B cell (primary cell): ENCODE data around the gene SS18L1. TPM values are rescaled to one million over a fixed set of nuclear protein-coding genes. Genes with fewer than 3 reads are reported as not detected.

Source experiments
- ATAC-seq: fragments of 200-7000 bp; cut with Tn5 transposase; one replicate; pipeline ENCODE4 v1.10.0; 2021; ENCODE audit warnings: low read depth, mild to moderate bottlenecking, moderate number of reproducible peaks, moderate library complexity
- CTCF ChIA-PET: fragments of 350-600 bp; sonication (Branson Sonifier 250); formaldehyde crosslinking; loops from one replicate; lab custom pipeline; 2021; ENCODE audit warnings: antibody characterized with exemption, inconsistent platforms; lab: Charles Lee
- POLR2A ChIA-PET: fragments of 350-600 bp; sonication (Branson Sonifier 250); formaldehyde crosslinking; loops from one replicate; lab custom pipeline; 2021; ENCODE audit warnings: antibody characterized with exemption; lab: Charles Lee
- DNase-seq: peaks from one replicate; pipeline ENCODE4 v3.0.0; 2013
- H2AFZ ChIP-seq: 2 replicates; pipeline ENCODE4 v1.6.1; 2012; ENCODE audit warnings: mild to moderate bottlenecking, low read depth, low read length; ENCODE audit not compliant: insufficient read depth, poor library complexity, severe bottlenecking
- H3K27ac ChIP-seq, 2 donors: 1 replicate in 1 of 2; 2 replicates in 1 of 2; pipeline ENCODE4 v1.5.1; 2012 to 2013; ENCODE audit warnings: low read length in 2 of 2, mild to moderate bottlenecking in 2 of 2, moderate library complexity in 1 of 2
- H3K27me3 ChIP-seq, 4 experiments: fragments of 200-600 bp in 1 of 4; sonication (generic) in 1 of 4; replicated peaks in 1 of 4; 1 replicate in 2 of 4; 2 replicates in 2 of 4; pipeline versions ENCODE4 v1.6.1 to v1.7.0; 2013 to 2016; ENCODE audit warnings: low read length in 3 of 4, mild to moderate bottlenecking in 2 of 4, mixed read lengths in 1 of 4, moderate library complexity in 1 of 4; ENCODE audit not compliant: insufficient read depth in 4 of 4, control insufficient read depth in 3 of 4; ENCODE audit errors: control extremely low read depth in 1 of 4
- H3K36me3 ChIP-seq, 2 experiments: replicated peaks in 1 of 2; 1 replicate in 1 of 2; 2 replicates in 1 of 2; pipeline versions ENCODE4 v1.6.1 to v1.7.1; 2013; ENCODE audit warnings: low read length in 1 of 2; ENCODE audit not compliant: insufficient read depth in 2 of 2, control insufficient read depth in 1 of 2; ENCODE audit errors: control extremely low read depth in 1 of 2, extremely low read depth in 1 of 2
- H3K4me1 ChIP-seq, 2 donors: fragments of 200-600 bp in 1 of 2; sonication (generic) in 1 of 2; 1 replicate in 1 of 2; 2 replicates in 1 of 2; pipeline versions ENCODE4 v1.5.1 to v1.6.1; 2013 to 2017; ENCODE audit warnings: low read length in 2 of 2; ENCODE audit not compliant: control insufficient read depth in 2 of 2, insufficient read depth in 2 of 2
- H3K4me2 ChIP-seq: replicated peaks from 2 replicates; pipeline ENCODE3; 2012; ENCODE audit warnings: mild to moderate bottlenecking, low read depth, low read length; ENCODE audit not compliant: poor library complexity, severe bottlenecking
- H3K4me3 ChIP-seq, 5 experiments: fragments of 200-600 bp in 1 of 5; sonication (generic) in 1 of 5; 1 replicate in 3 of 5; 2 replicates in 2 of 5; pipeline versions ENCODE4 v1.5.1 to v1.7.0; 2011 to 2016; ENCODE audit warnings: low read length in 4 of 5, mild to moderate bottlenecking in 4 of 5, low read depth in 2 of 5, control low read depth in 1 of 5, moderate library complexity in 1 of 5; ENCODE audit not compliant: insufficient read depth in 1 of 5; ENCODE audit errors: control extremely low read depth in 1 of 5, extremely low read depth in 1 of 5
- H3K79me2 ChIP-seq: fragments of 200-600 bp; sonication (generic); one replicate; pipeline ENCODE4 v1.6.0; 2016; ENCODE audit warnings: low read length; ENCODE audit not compliant: control insufficient read depth, insufficient read depth
- H3K9ac ChIP-seq: fragments of 200-600 bp; sonication (generic); 2 replicates; pipeline ENCODE4 v1.6.1; 2017; ENCODE audit warnings: mild to moderate bottlenecking, low read length, moderate library complexity
- H3K9me3 ChIP-seq, 3 donors: one replicate each; pipeline versions ENCODE4 v1.6.1 to v1.7.1; 2013; ENCODE audit warnings: low read length in 2 of 3; ENCODE audit not compliant: control insufficient read depth in 2 of 3, insufficient read depth in 1 of 3; ENCODE audit errors: control extremely low read depth in 1 of 3
- H4K20me1 ChIP-seq: 2 replicates; pipeline ENCODE4 v1.6.0; 2012; ENCODE audit warnings: mild to moderate bottlenecking, low read length; ENCODE audit not compliant: insufficient read depth, control insufficient read depth, poor library complexity, severe bottlenecking
- H3K27ac Mint-ChIP-seq: one replicate; pipeline ENCODE4 v1.8.0; 2021; ENCODE audit warnings: mixed read lengths
- H3K27me3 Mint-ChIP-seq: one replicate; pipeline ENCODE4 v1.8.0; 2021; ENCODE audit warnings: mixed read lengths
- H3K4me1 Mint-ChIP-seq: one replicate; pipeline ENCODE4 v1.8.0; 2021; ENCODE audit warnings: mixed read lengths
- H3K4me3 Mint-ChIP-seq: one replicate; pipeline ENCODE4 v1.8.0; 2021; ENCODE audit warnings: mixed read lengths
- H3K9me3 Mint-ChIP-seq: one replicate; pipeline ENCODE4 v1.8.0; 2022; ENCODE audit warnings: mixed read lengths; ENCODE audit not compliant: insufficient read depth
- CTCF ChIP-seq: fragments of 200-600 bp; IDR thresholded peaks from one replicate; pipeline ENCODE4 v1.8.0; 2022; ENCODE audit warnings: antibody characterized with exemption, mild to moderate bottlenecking
- EZH2 ChIP-seq: IDR thresholded peaks from 2 replicates; pipeline ENCODE4 v1.6.1; 2012; ENCODE audit warnings: borderline replicate concordance, low read depth, mild to moderate bottlenecking, moderate library complexity, low read length; ENCODE audit not compliant: insufficient read depth, poor library complexity, severe bottlenecking
- WGBS: methylation state at CpG from one replicate; pipeline ENCODE4 v1.1.5; 2013; ENCODE audit warnings: missing lambda C conversion rate; ENCODE audit not compliant: insufficient coverage; 5-methylcytosine and 5-hydroxymethylcytosine counted together
- intact Hi-C: fragments of 100-400 bp; cut with micrococcal nuclease; formaldehyde crosslinking; loops from one replicate; pipeline ENCODE4 v1.10.0; 2022
- polyA plus RNA-seq: library from polyadenylated mRNA; depleted of rRNA; stranded (reverse); fragments of >200 nt; gene quantifications from 2 replicates; pipeline ENCODE4 v1.2.3, GENCODE V29; 2012
- total RNA-seq, 2 donors: library from RNA; stranded (reverse); fragments of 120-200 nt in 1 of 2; gene quantifications; 1 replicate in 1 of 2; 2 replicates in 1 of 2; pipeline versions ENCODE4 v1.2.3 to v1.2.4, GENCODE V29; 2013 to 2022

SS18L1 gene
- total and polyA plus RNA-seq, 2 donors (not counting 1 experiment from before 2014, with no cell fraction given): 15.4 to 20.7 TPM

GRCh38 chr20:62117658-62118057, 25.9 kb upstream of the SS18L1 start:
- POLR2A ChIA-PET: no interaction called here

More at GRCh38 chr20:62117658-62118057, 25.9 kb upstream of the SS18L1 start:
- Histone ChIP-seq H3K27ac (no peak overlapping the region), H4K20me1 (no peaks in the 10 kb centered on the region), H3K36me3 (no peaks in the 10 kb centered on the region), H3K27me3 (peaks cover 0 to 10% (median 0%) of the 10 kb centered on the region in 4 experiments), H3K4me1 (peaks cover 7 to 16% of the 10 kb centered on the region in 2 donors), H2AFZ (peak overlapping the region; percentile 16), H3K79me2 (no peaks in the 10 kb centered on the region), H3K4me2 (peak overlapping the region; percentile 28), H3K9me3 (peaks cover 0 to 59% (median 12%) of the 10 kb centered on the region in 3 donors), H3K4me3 (no peak overlapping the region), H3K9ac (no peak overlapping the region)
- 33% methylated on average over 11 of the region's 15 CpGs for WGBS
- DNase-seq (peak; percentile 62), ATAC-seq (no peak)
- Mint-ChIP-seq H3K4me1 (peaks cover 4% of the 10 kb centered on the region), H3K27me3 (peaks cover 2% of the 10 kb centered on the region), H3K9me3 (peaks cover 3% of the 10 kb centered on the region), H3K27ac (no peak overlapping the region), H3K4me3 (no peak overlapping the region)
- intact Hi-C loops: no loop called here
- no peak for TF ChIP-seq CTCF
- no peak for TF ChIP-seq EZH2
- CTCF ChIA-PET: no interaction called here
